SK-N-SH (cell line): Measurements from ENCODE around the gene ASCC1.

Experiments
- CTCF ChIP-seq: fragments of 200-600 bp; sonication (generic); IDR thresholded peaks from 2 replicates; pipeline ENCODE4 v1.6.1; 2017; ENCODE audit warnings: antibody characterized with exemption, mild to moderate bottlenecking, moderate library complexity
- EP300 ChIP-seq, 2 experiments: IDR thresholded peaks; 2 replicates each; pipeline versions ENCODE4 v1.4.0 to v1.6.1; 2012; ENCODE audit warnings: borderline replicate concordance in 1 of 2, low read depth in 1 of 2, low read length in 1 of 2

GRCh38 chr10:72244573-72245038 lies 28.5 kb upstream of the ASCC1 start:
- no peak for TF ChIP-seq CTCF
- no peak for TF ChIP-seq EP300 (IDR thresholded peaks at IDR 0.05; ENCODE audit: borderline replicate concordance in 1 of 2, low read depth in 1 of 2, low read length in 1 of 2)
